Measurements from ENCODE around the gene TMPRSS7.

- TF ChIP-seq CTCF (IDR thresholded peaks at IDR 0.05) (no peak), POLR2A (IDR thresholded peaks at IDR 0.05) (no peak)
Measured at GRCh38 chr3:112085735-112086075, 51.2 kb downstream of the TMPRSS7 start.
